Measurements from ENCODE around the gene HINT3.
"Not testable (repeated sequence)": the region's sequence is repeated elsewhere in the genome, so short reads cannot be mapped to it uniquely, and the experiment has no call there.

The HINT3 gene

DNA sequence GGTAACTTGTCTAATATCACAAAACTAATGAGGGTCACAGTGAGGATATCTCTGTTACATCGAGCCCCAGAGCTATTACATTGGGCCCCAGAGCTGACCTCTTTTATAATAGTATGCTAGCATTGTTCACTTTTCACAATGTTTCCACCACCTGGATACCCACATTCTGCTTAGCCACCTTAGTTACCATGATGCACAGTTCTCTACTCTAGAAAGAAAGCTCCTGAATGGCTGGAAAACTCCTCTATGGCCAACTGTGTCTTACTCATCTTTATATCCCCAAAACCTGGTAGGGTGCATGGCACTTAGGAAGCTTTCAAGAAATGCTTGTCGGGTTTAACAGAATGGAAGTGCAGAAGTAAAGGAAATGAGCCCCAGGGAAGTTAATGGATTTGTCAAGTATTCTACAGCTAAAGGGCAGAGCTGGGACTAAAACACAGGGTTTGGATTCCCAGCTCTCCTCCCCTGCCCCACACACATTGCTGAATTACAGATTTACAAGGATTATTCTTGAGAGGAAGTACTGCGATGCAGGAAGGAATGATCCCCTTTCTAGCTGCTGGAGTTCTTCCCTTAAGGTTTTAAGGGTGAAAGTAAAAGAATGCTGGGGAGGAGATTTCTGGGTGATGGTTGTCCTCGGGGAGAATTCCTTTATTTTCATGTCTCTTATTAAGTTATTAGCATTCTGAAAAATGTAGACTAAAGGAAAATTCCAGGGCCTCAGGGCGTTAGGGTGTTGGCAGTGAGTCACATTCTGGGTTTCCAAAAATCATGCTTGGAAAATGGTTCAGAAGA lies 16.1 kb upstream of the HINT3 start:
- ATAC-seq, result no peak

DNA sequence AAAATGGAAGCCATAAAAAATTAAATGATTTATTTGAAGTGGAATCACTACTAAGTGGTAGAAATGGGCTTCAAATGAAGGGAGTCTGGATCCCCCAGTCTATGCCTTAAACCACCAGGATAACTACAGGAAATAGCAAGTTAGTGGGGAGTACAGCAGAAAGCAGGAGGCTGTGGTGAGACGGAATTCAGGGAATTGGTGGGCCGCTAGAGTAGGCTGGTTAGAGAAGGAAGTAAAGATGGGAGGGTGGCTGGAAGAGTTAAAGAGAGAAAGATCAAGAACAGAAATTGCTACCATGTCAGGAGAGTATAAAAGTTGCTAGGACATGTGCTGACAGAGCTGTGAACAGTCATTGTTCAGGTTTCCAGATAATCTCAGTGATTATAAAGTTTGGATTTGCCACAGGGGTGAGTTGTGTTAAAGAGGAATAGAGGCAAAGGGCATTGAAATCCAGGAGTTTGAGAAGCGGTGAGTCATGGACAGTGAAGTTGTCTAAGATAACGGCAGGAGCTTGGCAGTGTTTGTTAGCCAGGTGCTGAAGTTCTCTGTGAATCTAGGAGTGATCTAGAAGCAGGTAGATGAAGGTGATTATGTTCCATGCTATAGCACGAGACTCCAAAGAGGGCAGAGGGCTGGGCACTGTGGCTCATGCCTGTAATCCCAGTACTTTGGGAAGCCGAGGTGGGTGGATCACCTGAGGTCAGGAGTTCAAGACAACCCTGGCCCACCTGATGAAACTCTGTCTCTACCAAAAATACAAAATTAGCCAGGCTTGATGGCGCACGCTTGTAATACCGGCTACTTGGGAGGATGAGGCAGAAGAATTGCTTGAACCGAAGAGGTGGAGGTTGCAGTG lies 13.7 kb upstream of the HINT3 start:
- no peak for ATAC-seq

DNA sequence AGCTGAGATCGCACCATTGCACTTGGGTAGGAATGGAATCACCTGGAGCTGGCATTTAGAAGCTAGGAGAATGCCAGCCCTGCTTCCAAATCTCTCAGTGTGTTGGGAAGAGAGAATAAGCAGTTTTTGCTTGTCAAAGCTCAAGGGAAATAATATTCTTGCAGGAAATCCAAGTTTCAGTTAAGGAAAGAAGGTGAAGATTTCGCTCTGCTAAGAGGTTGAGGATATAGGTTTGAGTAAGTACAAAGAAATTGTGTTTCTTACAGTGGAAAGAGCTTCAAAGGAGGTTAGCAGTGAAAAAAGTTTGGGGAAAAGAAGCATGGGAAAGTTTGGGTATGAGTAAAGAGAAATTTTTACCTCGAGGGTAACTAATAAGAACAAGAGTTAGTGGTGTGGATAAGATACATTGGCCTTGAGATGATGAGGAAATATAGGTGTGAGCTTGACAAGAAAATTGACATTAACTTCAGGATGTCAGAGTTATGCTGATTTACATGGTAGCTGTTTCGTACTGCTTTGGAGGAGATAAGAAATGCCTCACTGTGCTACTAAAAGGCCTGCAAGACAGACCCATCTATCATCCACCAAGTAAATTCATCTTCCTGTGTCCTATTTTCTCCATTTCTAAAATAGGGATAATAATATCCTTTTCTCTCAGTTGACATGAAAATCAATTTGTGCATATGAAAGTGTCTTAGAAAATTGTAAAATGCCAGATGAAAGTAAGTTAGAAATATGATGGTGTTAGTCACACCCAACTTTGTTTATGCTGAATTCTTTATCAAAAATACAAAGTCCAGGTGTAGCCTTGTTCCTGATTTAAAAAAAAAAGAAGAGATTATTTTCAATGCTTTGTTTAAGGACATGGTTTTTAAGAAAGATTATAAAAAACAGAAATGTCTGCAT lies 12.8 kb upstream of the HINT3 start:
- no peak for ATAC-seq

DNA sequence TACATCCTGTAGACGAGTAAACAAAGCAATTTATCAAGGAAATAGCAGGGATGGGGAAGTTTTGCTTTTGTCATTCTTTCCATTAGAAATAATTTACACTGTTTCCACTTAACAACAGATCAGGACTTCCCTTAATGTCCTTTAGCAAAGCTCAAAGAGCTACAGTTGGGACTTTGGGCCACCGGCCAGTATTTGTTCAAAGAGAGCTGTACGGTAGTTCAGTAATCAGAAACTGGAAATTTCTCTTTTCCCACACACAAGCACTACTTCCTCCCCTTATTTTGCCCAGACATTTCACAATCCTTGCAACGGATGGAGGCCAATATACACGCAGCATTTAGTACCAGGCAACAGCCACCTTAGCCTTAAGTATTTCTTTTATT lies 12.1 kb upstream of the HINT3 start:
- ATAC-seq, result no peak

DNA sequence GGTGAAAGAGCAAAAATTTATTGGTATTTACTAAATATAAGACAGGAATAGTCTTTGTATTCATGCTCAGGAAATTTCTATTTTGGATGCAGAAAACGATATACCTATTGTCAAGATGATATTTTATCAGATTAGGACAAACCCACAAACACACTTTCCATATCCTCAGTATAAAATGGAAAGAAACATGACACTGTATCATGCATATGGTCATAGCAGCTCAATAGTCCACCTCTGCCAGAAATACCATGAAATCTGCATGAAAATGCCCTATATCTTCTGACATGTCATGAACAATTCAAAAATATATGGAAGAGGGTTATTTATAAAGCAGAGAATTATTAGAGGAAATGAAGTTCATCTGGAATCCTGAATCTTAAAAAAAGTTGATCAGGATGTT lies 11.7 kb upstream of the HINT3 start:
- ATAC-seq, result no peak

DNA sequence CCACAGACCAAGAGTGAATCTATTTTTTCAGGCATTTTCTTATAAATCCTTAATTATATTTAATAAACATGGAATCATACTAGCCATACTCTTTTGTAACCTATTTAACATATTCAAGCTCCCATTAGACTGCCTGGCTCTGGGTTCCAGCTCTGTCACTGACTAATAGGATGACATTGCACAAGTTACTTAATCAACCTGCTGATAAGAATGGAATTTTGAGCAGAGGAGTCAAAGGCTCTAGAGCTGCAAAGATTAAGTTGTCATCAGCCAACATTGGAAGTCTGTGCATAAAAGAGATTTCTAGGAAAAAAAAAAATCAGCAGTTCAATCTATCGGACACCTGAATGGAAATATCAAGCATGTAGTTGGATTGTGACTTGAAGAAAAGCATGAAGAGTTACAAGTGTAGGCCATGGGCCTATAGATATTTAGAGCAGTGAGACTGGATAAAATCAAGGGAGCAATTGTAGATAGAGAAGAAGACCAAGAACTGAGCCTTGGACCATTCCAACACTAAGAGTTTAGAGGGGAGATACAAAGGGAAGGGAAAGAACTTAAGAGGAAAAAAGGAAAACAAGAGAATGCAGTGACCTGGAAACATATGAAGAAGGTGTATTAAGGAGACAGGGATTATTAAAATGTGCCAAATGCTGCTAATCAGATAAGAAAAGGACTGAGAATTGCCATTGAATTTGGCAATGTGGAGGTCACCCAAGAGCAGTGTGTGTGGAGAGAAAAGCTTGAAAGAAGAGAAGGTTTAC lies 11.0 kb upstream of the HINT3 start:
- ATAC-seq, result no peak

DNA sequence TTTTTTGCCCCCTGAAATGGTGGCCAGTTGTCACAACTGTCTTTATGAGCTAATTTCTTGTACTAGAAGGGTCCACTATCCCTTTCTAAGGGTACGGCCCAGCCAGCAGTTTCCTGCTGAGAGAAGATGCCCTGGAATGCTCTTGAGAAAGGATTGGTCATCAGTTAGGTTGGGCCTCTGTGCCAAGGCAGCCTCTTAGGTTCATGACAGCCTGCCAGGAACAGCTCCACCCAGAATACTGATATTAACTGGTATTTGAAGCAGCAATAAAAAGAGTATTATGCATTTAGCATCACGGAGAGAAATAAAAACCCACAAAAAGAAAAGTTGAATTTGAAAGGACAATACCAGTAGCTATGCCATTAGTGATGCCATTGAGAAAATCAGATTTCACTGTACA lies 9.0 kb upstream of the HINT3 start:
- no peak for ATAC-seq

DNA sequence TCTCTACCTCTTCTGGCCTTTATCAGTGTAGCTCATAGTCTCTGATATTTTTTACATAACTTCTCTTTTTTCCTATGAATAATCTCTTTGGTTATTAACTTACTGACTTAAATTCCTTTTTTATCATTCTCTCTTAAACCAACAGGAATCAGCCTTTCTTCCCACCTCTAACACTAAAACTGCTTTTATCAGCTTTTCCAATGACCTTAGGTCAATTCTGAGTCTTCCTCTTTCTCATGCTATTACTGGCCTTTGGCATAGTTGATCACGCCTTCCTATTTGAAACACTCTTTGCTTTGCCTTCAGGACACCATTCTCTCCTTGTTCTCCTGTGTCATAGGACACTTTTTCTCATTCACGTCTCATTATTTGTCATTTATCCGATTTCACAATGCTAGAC lies 8.1 kb upstream of the HINT3 start:
- ATAC-seq, result no peak

DNA sequence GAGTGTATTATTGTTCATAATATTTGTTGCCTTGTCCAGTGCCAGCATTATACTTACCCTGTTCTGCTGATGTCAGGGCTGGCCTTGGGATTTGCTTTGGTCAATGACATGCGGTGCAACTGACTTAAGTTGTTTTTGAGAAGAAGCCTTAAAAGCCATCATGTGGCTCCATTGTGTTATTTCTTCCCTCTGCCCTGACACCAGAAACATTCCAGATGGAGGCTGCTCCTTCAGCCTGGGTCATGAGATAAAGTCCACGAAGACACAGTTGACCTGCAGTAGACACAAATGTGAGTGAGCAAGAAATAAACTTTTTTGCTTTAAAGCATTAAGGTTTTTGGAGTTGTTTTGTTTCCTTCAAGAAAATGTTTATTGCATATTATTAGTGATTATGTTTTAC lies 7.5 kb upstream of the HINT3 start:
- no peak for ATAC-seq

DNA sequence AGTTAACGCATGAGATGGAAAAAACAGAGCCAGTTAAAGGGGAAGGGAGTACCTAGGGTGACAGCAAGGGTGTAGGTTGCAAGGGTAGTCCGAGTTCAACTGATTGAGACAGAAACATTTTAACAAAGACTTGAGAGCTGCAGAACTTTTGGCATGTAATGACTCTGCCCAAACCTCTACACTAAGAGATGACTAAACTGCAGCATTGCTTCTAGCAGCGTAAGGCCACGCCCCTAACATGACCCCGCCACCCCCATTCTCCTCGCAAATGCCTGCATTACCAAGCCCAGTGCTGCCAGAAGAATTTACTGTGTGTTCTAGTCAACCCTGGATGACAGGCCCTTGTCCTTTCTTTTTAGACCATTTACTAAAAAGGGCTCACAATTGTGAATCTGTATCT lies 6.3 kb upstream of the HINT3 start:
- no peak for ATAC-seq

DNA sequence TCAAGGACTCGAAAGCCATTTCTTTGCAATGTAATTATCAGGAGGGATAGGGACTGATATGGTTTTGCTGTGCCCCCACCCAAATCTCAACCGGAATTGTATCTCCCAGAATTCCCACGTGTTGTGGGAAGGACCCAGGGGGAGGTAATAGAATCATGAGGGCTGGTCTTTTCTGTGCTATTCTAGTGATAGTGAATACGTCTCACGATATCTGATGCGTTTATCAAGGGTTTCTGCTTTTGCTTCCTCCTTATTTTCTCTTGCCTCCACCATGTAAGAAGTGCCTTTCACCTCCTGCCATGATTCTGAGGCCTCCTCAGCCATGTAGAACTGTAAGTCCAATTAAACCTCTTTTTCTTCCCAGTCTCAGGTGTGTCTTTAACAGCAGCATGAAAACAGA lies 5.9 kb upstream of the HINT3 start:
- not testable (repeated sequence) for ATAC-seq

DNA sequence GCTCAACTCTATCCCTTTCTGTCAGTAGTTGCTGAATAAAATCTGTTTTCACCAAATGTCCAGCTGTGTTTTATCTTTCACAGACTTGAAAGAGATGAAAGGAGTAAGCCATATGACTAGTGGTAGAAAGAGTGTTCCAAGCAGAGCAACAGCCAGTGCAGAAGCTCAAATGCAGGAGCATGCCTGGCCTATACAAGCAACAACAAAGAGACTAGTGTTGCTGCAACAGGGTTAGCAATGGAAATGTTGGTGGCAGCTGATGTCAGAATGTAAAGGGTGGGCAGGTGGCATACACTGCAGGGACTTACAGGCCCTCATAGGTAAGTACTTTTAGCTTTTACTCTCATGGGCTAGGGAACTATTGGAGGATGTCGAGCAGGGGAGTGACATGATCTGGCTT lies 5.2 kb upstream of the HINT3 start:
- ATAC-seq, result no peak

DNA sequence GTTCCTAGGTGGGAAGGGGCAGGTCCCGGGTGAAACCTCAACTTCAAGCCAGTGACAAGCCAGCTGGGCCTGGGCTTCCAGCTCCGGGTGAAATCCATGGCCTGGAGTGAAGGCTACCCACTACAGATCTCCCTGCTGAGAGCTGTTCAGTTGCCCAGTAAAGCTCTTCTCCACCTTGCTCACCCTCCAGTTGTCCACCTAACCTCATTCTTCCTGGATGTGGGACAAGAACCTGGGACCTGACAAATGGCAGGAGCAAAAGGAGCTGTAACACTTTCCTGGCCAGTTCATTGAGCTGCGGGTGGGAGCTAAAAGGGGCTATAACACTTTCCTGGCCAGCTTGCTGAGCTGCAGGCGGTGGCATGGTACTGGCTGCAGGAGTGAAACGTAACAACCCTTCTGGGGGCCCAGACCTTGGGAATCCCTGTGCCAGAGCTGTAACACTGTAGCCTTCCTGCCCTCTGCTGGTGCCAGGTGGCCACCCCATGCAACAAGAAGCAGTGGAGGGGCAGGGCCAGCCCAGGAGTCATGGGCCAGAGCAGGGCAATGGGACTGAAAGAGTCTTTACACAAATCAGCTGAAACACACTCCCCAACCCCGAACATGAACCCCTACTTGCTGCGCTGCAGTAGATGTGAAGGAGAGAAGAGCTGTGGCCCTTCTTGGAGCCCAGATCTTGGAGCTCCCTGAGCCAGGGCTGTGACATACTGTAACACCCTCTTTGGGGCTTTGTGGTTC lies 3.6 kb upstream of the HINT3 start:
- no peak for ATAC-seq

DNA sequence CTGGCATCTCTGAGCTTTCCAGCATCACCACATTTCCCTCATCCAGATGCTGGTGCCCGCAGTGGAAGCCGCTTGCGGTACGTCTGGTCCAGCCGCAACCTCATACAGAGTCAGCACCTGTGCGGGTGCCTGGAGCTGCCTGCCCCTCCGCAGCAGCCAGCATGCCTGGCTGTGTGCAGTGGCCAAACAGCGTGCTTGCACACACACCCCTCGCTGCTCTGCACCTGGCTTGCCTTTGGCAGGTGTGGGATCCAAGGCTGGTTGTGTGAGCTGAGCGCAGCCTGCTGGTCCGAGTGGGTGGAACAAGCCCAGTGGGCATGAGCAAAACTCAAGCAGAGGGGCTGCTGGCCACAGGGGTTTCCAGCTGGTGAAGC lies 3.1 kb upstream of the HINT3 start:
- ATAC-seq, result no peak

DNA sequence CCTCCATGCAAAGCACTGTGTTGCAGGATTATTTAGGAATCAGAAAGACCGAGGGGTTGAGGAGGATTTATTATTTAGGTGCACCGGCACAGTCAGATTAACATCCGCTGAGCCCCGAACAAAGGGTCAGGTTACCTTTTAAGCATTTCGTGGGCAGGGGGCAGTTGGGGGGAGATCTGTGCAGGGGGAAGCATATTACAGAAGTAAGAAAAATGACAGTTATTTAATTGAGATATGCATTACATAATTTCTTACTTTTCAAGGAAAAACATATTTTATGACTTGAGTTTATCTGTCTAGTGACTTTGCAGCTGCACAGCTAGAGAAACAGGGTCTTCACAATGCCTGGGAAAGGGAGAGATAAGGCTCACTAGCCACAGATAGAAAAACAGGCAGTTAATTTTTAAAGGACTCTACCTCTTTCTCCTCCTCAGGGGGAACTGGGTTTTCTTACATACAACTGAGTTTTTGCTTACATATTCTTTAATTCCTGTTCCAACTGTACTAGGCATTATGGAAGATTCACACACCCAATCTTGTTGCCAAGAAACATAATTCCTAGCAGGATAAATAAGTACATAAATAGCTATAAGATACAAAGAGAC lies 1.7 kb upstream of the HINT3 start:
- ATAC-seq, result no peak

DNA sequence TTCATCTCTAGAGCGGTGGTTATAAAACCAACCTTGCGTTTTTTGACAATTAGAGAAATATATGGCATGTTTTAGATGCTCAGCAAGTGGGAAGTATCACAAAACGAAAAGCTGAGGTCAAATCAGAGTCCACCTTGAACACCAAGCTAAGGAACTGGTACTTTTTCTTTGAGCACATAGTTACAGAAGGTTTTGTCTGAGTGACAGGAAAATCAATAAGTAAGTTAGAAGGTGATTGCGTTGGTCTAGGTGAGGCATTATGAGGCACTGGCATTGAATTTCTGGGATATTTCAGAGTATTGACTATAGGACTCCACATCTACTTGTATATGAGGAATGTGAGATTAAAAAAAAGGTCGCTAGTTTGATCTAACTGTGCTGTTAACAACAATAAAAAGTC lies 597 bp upstream of the HINT3 start:
- no peak for ATAC-seq

DNA sequence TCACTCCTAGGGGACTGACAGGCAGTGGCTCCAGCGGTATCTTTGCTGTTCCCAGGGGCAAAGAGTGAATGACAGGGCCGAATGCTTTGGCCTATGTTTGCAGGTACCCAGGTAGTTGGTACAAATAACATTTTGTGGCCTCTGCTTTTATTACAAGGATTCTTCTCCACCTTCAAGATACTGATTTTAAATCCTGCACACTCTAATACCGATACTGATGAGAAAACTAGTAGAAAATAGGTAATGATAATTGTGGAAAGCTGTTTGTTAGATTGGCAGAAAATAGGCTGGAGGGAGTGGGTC lies 772 bp downstream of the HINT3 start:
- no peak for ATAC-seq

DNA sequence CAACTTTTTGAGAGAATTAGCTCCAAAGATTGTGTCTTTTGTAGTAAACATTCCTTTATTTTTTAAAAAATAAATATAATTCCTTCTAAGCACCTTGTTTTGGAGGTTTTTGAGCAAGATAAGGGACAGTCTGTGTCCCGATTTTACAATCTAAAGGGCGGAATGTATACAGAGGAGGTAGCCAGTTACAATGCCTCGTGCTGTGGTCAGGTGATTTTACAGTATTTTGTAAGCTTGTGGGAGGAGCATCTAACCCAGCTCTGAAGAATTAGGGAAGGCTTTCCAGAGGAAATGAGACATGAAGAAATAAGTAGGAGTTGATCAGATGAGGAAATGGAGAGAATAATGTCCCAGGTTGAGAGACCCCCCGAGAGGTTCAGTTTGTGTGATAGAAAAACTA lies 1.3 kb downstream of the HINT3 start:
- ATAC-seq, result no peak

DNA sequence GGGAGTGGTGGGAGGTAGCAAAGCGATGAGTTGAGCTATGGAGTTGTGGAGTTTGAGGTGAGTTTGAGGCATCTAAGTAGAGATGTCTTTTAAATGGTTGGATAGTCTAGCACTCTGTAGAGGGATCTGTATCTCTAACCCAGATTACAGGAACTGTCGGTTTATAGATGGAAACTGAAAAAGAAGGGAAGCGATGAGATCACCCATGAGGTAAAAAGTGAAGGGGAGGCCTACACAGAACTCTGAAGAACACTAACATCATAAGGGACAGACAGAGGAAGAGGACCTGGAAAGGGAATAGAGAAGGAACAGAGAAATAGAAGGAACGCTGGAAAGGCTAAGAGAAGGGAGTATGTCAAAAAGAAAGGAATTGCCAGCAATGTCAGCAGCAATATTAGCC lies 2.5 kb downstream of the HINT3 start:
- ATAC-seq, result no peak

DNA sequence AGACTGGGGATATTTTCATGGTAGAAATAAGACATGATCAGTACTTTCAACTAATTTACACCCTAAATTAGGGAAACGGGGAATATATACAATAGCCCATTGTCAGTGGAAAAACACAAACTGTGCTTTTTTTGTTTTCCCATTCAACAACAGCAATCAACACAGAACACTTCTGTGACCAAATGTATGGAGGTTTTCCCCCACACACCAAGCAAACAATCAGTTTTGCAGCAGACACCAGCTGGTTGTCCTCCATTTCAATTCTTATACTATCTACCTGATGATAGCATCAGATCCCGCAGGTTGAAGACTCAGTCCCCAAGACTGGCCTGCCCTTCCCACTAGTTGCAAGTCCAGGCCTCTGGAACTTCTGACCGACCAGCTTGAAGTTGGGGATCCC lies 4.5 kb downstream of the HINT3 start:
- no peak for ATAC-seq

DNA sequence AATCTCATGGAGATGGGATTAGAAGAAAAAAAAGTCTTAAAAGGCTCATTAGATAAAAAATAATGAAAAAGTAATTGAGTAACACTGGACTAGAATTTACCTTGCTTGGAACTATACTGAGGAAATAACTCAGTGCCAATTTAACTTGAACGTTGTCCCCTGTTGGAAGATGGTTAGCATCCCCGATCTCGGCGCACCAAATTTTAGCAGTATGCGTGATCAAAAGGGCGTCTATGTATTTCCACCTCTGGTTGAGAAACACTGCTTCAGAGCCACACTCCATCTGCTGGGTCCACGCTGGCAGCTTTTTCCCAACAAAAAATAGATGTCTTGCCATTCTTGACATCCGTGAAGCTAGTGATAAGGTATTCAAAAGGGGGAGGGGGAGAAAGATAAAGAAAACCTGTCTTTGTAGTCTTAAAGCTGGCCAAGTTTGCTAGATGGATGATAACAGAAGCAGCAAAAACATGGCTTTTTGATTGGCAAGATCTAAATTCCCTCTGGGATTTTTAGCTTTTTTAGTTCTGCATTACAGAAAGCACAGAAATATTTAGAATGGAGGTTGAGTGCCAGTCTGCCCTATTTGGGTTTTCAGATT lies 6.4 kb downstream of the HINT3 start:
- ATAC-seq, result no peak
